LNCaP clone FGC (cell line): ENCODE data around the gene TTC16.

Experiments used
- DNase-seq: peaks from one replicate; pipeline ENCODE4 v3.0.0-alpha.2; 2011; ENCODE audit warnings: low read depth
- H3K4me3 ChIP-seq: 2 replicates; pipeline ENCODE4 v1.5.1; 2011; ENCODE audit warnings: mild to moderate bottlenecking, low read depth, low read length, control low read depth
- TF ChIP-seq, protein P1 (sequence below): IDR thresholded peaks from 2 replicates; pipeline ENCODE4 v1.5.1; 2012; ENCODE audit warnings: mild to moderate bottlenecking; ENCODE audit not compliant: control insufficient read depth, insufficient read depth; ENCODE audit errors: extremely low read depth

Gene TTC16

DNA sequence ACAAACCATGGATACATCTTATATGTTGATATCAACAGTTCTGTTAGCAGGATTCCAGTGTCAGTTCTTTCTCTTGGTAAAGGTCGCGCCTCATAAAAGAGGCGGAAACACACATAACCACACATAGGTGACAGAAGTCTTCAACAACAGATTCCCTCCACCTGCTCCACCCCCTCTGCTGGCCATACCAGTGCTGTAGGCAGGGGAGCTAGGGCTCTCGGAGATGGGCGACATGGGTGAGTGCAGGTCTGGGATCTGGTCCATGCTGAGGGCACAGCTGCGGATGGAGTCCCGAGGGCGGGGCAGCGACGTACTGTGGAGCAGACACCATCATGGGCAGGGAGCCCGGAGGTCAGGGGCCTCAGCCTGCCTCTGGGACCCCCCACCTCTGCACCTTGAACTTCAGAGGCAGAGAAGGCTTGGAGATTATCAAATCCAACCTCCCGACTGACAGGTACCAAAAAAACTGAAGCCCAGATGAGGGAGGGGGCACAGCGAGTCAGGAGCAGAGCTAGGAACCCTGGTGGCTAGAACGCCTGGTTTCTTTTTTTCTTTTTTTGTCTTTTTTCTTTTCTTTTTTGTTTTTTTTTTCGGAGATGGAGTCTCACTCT, 31.2 kb downstream of the TTC16 start:
- TF ChIP-seq, protein P1, sequence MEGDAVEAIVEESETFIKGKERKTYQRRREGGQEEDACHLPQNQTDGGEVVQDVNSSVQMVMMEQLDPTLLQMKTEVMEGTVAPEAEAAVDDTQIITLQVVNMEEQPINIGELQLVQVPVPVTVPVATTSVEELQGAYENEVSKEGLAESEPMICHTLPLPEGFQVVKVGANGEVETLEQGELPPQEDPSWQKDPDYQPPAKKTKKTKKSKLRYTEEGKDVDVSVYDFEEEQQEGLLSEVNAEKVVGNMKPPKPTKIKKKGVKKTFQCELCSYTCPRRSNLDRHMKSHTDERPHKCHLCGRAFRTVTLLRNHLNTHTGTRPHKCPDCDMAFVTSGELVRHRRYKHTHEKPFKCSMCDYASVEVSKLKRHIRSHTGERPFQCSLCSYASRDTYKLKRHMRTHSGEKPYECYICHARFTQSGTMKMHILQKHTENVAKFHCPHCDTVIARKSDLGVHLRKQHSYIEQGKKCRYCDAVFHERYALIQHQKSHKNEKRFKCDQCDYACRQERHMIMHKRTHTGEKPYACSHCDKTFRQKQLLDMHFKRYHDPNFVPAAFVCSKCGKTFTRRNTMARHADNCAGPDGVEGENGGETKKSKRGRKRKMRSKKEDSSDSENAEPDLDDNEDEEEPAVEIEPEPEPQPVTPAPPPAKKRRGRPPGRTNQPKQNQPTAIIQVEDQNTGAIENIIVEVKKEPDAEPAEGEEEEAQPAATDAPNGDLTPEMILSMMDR: no peak
- no peak for DNase-seq
- H3K4me3 ChIP-seq: no peak overlapping the region

GRCh38 chr9:127749090-127749787, 33.4 kb downstream of the TTC16 start:
- no peak for DNase-seq
- H3K4me3 ChIP-seq: no peak overlapping the region
- TF ChIP-seq, protein P1: no peak

DNA sequence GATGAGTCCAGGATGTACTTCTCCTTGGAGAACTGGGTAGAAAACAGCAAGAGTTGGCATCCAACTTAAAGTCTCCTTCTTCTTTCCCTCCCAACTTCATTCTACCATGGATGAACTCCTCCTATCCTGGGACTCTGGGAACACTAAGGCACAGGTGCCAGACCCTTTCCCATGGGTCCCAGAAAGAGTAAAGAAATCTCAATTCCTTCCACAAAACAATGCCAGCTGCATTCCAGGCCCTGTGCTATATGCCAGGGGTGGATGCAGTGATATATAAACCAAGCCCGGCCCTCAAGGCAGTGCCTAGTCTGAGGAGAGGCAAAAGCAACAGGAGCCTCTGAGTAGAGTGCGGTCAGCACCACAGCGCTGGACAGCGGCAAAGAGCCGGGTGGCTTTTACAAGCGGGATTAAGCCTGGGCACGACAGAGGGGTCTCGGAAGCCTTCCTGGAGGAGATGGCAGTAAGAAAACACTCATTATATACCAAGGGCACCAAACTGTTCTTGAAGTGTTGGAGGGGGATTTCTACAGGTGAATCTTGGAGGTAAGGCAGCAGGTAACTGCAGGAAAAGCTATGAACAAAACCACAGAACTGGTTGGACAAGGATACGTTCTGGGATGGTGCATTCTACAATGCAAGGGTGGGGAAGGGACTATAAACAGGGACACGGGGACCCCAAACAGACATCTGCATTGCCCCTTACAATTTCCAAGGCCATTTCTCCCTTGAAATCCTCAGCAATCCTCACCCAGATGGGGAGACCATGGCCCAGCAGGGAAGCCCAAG, 35.6 kb downstream of the TTC16 start:
- DNase-seq: no peak

GRCh38 chr9:127753148-127753547, 37.3 kb downstream of the TTC16 start:
- no peak for DNase-seq
- TF ChIP-seq, protein P1: no peak
- H3K4me3 ChIP-seq: no peak overlapping the region

More for the DNA sequence above, 35.6 kb downstream of the TTC16 start:
- H3K4me3 ChIP-seq: no peak overlapping the region
- TF ChIP-seq, protein P1: no peak

DNA sequence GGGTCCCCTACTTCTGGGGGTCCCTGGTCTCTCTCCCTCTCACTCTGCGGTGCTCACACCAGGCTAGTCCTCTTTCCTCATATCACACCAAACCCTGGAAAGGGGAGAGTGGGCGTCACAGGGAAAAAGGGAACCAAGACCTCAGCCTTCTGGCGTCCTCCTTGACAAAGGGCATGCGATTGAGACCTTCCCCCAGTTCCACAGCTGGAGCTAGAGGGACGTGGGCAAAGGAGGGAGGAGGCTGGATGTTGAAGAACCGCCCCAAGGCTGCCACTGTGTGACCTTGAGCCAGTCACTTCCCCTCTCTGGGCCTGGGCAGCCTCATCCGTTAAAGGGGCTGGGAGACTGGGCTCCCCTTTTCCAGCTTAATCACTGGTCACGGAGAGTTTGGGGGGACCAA, 37.7 kb downstream of the TTC16 start:
- no peak for DNase-seq
- TF ChIP-seq, protein P1: no peak
- no peak overlapping the region for H3K4me3 ChIP-seq

- H3K4me3 ChIP-seq: no peak overlapping the region
- DNase-seq: no peak
- TF ChIP-seq, protein P1: no peak
These were observed 38.5 kb downstream of the TTC16 start for GRCh38 chr9:127754099-127755060.
